ENCODE data around the gene TOR4A.

Gene TOR4A

DNA sequence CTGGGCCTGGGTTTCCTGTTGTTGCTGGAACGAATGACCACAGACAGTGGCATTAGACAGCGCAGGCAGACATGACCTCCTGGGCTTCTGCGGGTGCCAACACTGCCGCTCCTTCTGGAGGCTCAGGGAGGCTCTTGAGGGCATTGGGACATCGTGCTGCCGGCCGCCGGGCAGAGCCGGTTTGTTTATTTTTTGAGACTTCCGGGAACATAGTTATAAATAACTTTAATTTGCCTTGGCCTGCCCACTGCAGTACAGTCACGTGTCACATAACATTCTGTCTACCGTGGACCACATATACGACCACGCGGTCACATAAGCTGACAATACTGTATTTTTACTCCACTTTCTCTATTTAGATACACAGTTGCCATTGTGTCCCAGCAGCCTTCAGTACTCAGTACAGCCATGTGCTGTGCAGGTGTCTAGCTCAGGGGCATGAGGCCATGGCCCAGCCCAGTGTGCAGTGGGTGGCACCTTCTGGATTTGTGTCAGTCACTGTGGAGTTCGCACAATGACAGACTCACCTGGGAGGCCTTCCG is 8.2 kb upstream of the TOR4A start:
- peaks cover 69% of the 10 kb centered on the region for H3K36me3 ChIP-seq (ENCODE audit: control insufficient read depth, insufficient read depth, low read length)

DNA sequence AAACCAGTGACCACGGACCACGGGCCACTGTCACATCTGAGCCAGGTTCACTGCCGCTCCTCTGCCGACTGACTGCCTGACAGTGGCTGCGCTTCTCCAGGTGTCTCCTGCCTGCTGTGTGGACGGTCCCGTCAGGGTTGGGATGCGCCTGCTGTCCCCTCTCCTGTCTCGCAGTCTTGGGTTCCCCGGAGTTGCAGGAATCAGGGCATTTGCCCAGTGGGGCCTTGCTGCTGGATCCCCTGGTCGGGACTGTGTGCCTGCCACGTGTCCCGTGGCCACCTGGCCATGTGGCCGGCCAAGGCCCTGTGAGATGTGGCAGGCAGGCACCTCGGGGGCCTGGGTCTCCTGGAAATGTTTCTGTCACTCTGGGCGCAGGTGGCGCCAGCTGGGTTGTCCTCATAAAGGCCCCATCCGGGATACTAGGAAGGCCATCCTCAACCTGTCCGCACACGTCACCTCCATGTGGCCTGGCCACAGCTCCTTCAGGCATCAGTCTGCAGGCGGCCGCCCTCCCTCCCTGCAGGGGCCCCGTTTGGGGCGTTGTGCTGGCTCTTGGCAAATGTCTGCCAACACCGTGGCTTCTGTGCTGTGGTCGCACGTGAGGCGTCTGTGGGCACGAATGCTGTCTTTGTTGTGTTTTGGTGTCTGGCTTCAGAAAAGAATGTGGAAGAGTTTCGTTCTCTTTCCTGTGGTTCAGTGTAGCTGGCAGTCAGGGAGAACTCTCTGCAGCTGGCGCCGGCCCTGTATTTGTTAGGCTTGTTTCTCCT is 6.4 kb upstream of the TOR4A start:
- Histone ChIP-seq H3K36me3 (ENCODE audit: control insufficient read depth, insufficient read depth, low read length) (peaks cover 54% of the 10 kb centered on the region), H3K4me1 (ENCODE audit: control insufficient read depth, insufficient read depth, low read length) (peaks cover 2% of the 10 kb centered on the region; the same call in 1 of the 2 replicates), H3K9ac (ENCODE audit: low read depth, low read length) (no peak overlapping the region), H3K4me3 (ENCODE audit: low read depth, low read length) (no peak overlapping the region), H3K9me3 (ENCODE audit: control insufficient read depth, insufficient read depth, low read length) (no peaks in the 10 kb centered on the region), H3K27me3 (ENCODE audit: control insufficient read depth, insufficient read depth, low read length) (no peaks in the 10 kb centered on the region), H3K27ac (ENCODE audit: low read depth, low read length) (no peak overlapping the region)

More for the DNA sequence above, 8.2 kb upstream of the TOR4A start:
- no peaks in the 10 kb centered on the region for H3K9me3 ChIP-seq (ENCODE audit: control insufficient read depth, insufficient read depth, low read length)
- H3K4me1 ChIP-seq (ENCODE audit: control insufficient read depth, insufficient read depth, low read length): no peaks in the 10 kb centered on the region
- H3K4me3 ChIP-seq (ENCODE audit: low read depth, low read length): no peak overlapping the region
- no peaks in the 10 kb centered on the region for H3K27me3 ChIP-seq (ENCODE audit: control insufficient read depth, insufficient read depth, low read length)
- H3K27ac ChIP-seq (ENCODE audit: low read depth, low read length): no peak overlapping the region
- no peak overlapping the region for H3K9ac ChIP-seq (ENCODE audit: low read depth, low read length)

DNA sequence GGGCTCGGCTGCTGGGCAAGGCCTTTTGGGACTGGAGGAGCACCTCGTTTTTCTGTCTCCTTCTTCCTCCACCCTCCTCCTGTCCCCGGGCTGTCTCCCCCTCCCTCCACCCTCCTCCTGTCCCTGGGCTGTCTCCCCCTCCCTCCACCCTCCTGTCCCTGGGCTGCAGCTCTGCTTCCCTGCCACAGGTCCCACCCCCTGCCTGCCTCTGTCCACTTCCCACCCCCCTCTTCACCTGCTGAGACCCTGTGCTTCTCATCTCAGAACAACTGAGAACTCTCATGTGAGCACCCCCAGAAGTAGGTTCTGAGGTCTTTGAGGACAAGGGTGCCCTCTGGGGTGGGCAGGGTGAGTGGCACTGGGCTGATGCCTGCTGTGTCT is 5.8 kb upstream of the TOR4A start:
- Histone ChIP-seq H3K36me3 (ENCODE audit: control insufficient read depth, insufficient read depth, low read length) (peaks cover 50% of the 10 kb centered on the region), H3K9me3 (ENCODE audit: control insufficient read depth, insufficient read depth, low read length) (no peaks in the 10 kb centered on the region), H3K9ac (ENCODE audit: low read depth, low read length) (no peak overlapping the region), H3K27ac (ENCODE audit: low read depth, low read length) (no peak overlapping the region), H3K4me1 (ENCODE audit: control insufficient read depth, insufficient read depth, low read length) (peaks cover 7% of the 10 kb centered on the region; the same call in 1 of the 2 replicates), H3K4me3 (ENCODE audit: low read depth, low read length) (no peak overlapping the region), H3K27me3 (ENCODE audit: control insufficient read depth, insufficient read depth, low read length) (no peaks in the 10 kb centered on the region)

DNA sequence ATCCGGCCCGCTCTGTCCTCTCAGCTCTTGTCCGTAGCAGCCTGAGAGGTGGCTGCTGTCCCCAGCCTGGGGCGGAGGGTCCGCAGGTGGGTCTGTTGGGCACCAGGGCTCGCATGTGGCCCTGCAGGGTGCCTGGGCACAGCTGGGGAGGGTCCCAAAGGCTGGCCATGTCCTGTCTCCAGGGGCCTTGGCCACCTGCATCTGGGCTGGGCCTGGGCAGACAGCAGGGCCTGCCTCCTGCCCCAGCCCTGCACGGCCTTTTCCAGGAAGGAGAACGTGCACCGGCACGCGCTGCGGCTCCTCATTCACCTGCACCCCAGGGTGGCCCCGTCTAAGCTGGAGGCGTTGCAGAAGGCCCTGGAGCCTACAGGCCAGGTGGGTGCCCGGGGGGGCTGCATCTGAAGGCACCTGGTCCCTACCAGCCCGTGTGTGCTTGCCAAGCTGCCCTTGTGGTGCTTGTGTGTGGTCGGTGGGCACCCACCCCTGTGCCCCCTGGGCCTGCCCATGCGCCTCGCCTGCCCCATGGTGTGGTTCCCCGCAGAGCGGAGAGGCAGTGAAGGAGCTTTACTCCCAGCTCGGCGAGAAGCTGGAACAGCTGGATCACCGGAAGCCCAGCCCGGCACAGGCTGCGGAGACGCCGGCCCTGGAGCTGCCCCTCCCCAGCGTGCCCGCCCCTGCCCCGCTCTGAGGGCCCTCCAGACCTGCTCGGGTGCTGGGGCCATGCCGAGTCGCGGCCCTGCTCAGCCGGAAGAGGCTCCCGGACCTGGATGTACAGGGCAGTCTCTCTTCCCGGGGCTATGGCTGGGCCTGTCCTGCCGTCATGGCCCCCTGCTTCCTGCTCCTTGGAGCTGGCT is 5.1 kb upstream of the TOR4A start:
- Histone ChIP-seq H3K9ac (ENCODE audit: low read depth, low read length) (no peak overlapping the region), H3K4me1 (ENCODE audit: control insufficient read depth, insufficient read depth, low read length) (peaks cover 15% of the 10 kb centered on the region), H3K36me3 (ENCODE audit: control insufficient read depth, insufficient read depth, low read length) (peaks cover 43% of the 10 kb centered on the region)

GRCh38 chr9:137273095-137273490 is 4.4 kb upstream of the TOR4A start:
- H3K9me3 ChIP-seq (ENCODE audit: control insufficient read depth, insufficient read depth, low read length): no peaks in the 10 kb centered on the region
- H3K27ac ChIP-seq (ENCODE audit: low read depth, low read length): no peak overlapping the region
- H3K36me3 ChIP-seq (ENCODE audit: control insufficient read depth, insufficient read depth, low read length): peaks cover 37% of the 10 kb centered on the region
- H3K9ac ChIP-seq (ENCODE audit: low read depth, low read length): no peak overlapping the region
- H3K4me1 ChIP-seq (ENCODE audit: control insufficient read depth, insufficient read depth, low read length): peaks cover 19% of the 10 kb centered on the region
- H3K27me3 ChIP-seq (ENCODE audit: control insufficient read depth, insufficient read depth, low read length): no peaks in the 10 kb centered on the region
- H3K4me3 ChIP-seq (ENCODE audit: low read depth, low read length): no peak overlapping the region

More for the DNA sequence above, 5.1 kb upstream of the TOR4A start:
- Histone ChIP-seq H3K27me3 (ENCODE audit: control insufficient read depth, insufficient read depth, low read length) (no peaks in the 10 kb centered on the region), H3K27ac (ENCODE audit: low read depth, low read length) (no peak overlapping the region), H3K4me3 (ENCODE audit: low read depth, low read length) (no peak overlapping the region), H3K9me3 (ENCODE audit: control insufficient read depth, insufficient read depth, low read length) (no peaks in the 10 kb centered on the region)

- Histone ChIP-seq H3K27ac (ENCODE audit: low read depth, low read length) (no peak overlapping the region), H3K9ac (ENCODE audit: low read depth, low read length) (no peak overlapping the region), H3K9me3 (ENCODE audit: control insufficient read depth, insufficient read depth, low read length) (no peaks in the 10 kb centered on the region), H3K4me3 (ENCODE audit: low read depth, low read length) (no peak overlapping the region), H3K27me3 (ENCODE audit: control insufficient read depth, insufficient read depth, low read length) (peaks cover 4% of the 10 kb centered on the region; the same call in 1 of the 2 replicates), H3K36me3 (ENCODE audit: control insufficient read depth, insufficient read depth, low read length) (peaks cover 32% of the 10 kb centered on the region), H3K4me1 (ENCODE audit: control insufficient read depth, insufficient read depth, low read length) (peaks cover 19% of the 10 kb centered on the region)
Observed at GRCh38 chr9:137273611-137274320, 3.8 kb upstream of the TOR4A start.

GRCh38 chr9:137275203-137275587 is 2.3 kb upstream of the TOR4A start:
- Histone ChIP-seq H3K27me3 (ENCODE audit: control insufficient read depth, insufficient read depth, low read length) (peaks cover 10% of the 10 kb centered on the region; the same call in 1 of the 2 replicates), H3K9ac (ENCODE audit: low read depth, low read length) (no peak overlapping the region), H3K27ac (ENCODE audit: low read depth, low read length) (no peak overlapping the region), H3K4me1 (ENCODE audit: control insufficient read depth, insufficient read depth, low read length) (peaks cover 19% of the 10 kb centered on the region), H3K4me3 (ENCODE audit: low read depth, low read length) (no peak overlapping the region), H3K36me3 (ENCODE audit: control insufficient read depth, insufficient read depth, low read length) (peaks cover 22% of the 10 kb centered on the region), H3K9me3 (ENCODE audit: control insufficient read depth, insufficient read depth, low read length) (no peaks in the 10 kb centered on the region)

DNA sequence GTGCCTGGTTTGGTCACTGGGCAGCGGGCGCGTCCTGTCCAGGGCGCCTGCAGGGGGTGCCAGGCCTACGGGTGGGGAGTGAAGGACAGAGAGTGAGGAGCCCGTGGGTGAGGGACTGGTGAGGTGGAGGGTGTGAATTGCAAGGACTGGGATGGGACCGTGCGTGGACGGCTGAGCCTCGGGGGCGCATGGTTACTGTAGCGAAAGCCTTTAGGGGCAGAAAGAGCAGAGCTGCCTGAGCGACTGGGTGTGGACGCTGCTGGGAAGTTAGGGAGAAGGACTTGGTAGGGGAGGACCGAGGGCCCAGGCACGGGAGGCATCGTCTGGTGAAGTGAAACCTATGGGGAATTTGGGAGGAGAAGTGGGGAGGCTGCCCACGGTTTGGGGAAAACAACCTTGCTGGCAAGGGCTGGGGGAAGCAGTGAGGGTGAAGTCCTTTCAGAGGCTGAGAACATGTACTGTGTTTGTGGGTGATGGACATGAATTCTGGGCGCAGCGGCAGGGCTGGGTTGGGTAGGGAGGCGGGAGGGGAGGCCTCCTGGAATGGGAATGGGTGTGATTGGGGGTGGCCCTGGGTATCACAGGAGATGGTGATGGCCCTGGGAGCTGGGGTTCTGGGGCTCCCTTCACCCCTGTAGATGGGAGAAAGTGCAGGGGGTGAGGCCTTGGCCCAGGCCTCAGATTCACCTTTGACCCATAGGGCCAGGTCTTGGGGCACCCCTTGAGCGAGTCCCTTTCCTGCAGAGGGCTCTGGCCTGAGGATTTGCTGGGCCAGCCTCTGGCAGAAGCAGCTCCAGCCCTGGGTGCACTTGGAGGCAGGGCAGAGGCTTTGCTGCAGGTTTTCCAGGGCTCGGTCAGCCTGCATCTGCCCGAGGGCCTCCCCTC is 1.7 kb upstream of the TOR4A start:
- Histone ChIP-seq H3K4me3 (ENCODE audit: low read depth, low read length) (no peak overlapping the region), H3K36me3 (ENCODE audit: control insufficient read depth, insufficient read depth, low read length) (peaks cover 21% of the 10 kb centered on the region), H3K4me1 (ENCODE audit: control insufficient read depth, insufficient read depth, low read length) (peaks cover 19% of the 10 kb centered on the region), H3K9ac (ENCODE audit: low read depth, low read length) (no peak overlapping the region), H3K9me3 (ENCODE audit: control insufficient read depth, insufficient read depth, low read length) (no peaks in the 10 kb centered on the region), H3K27me3 (ENCODE audit: control insufficient read depth, insufficient read depth, low read length) (peaks cover 10% of the 10 kb centered on the region; the same call in 1 of the 2 replicates), H3K27ac (ENCODE audit: low read depth, low read length) (peak overlapping the region; percentile 91)

DNA sequence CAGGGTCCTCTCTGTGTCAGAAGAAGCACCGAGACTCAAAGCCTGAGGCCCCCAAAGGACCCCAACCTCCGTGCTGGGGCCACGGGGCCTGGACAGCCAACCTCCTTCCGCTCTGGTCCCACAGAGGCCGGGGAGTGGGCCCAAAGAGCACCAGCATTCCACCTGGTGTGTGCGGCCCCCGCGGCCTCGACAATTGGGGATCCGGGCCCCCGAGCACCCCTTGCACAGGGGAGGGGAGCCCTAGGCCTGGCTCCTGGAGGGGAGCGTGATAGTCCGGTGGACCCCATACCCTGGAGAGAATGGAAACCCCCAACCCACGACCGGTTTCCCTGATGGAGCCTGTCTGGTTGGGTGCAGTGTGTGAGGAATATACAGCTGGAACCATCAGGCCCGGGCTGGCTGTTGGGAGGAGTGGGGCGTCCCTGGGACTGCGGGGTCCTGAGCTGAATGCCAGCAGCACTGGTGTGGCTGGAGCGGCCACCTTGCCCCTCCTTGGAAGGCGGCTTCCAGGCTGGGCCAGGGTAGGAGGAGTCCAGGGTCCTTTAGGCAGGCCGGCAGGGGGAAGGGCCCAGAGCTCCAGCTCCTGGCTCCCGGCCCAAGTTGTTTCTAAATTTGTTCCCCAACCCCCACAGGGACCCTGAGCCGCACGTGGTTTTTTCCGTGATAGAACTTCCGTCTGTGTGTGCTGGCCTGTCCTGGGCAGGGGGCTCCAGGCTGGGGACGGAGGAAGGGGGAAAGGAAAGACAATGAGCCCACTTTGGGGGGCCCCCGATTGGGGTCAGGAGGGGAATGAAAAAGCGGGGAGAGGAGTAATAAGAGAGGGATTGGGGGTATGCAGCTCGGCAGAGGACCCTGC is 825 bp upstream of the TOR4A start:
- peaks cover 18% of the 10 kb centered on the region for H3K36me3 ChIP-seq (ENCODE audit: control insufficient read depth, insufficient read depth, low read length)
- peaks cover 19% of the 10 kb centered on the region for H3K4me1 ChIP-seq (ENCODE audit: control insufficient read depth, insufficient read depth, low read length)
- peaks cover 17% of the 10 kb centered on the region; the same call in 1 of the 2 replicates for H3K27me3 ChIP-seq (ENCODE audit: control insufficient read depth, insufficient read depth, low read length)
- H3K9me3 ChIP-seq (ENCODE audit: control insufficient read depth, insufficient read depth, low read length): no peaks in the 10 kb centered on the region
- peak overlapping the region; percentile 54; the same call in 1 of the 2 replicates for H3K4me3 ChIP-seq (ENCODE audit: low read depth, low read length)
- peak overlapping the region; percentile 11; the same call in 1 of the 2 replicates for H3K9ac ChIP-seq (ENCODE audit: low read depth, low read length)
- H3K27ac ChIP-seq (ENCODE audit: low read depth, low read length): peak overlapping the region; percentile 91
